ENCODE results near the gene RBBP8NL. TPM values are rescaled to one million over a fixed set of nuclear protein-coding genes. Genes with fewer than 3 reads are reported as not detected.

Gene RBBP8NL
- total RNA-seq, 1 experiment from 2014 or later, result 39.2 TPM

GRCh38 chr20:62392621-62393334 lies 34.6 kb downstream of the RBBP8NL start:
- Histone ChIP-seq H3K27me3 (replicated peaks; ENCODE audit: control insufficient read depth, insufficient read depth, low read length) (no peaks in the 10 kb centered on the region), H3K9me3 (no peaks in the 10 kb centered on the region), H3K4me3 (ENCODE audit: low read depth, low read length) (no peak overlapping the region), H3K36me3 (ENCODE audit: control insufficient read depth, insufficient read depth, low read length) (peaks cover 15% of the 10 kb centered on the region), H3K4me1 (peaks cover 9% of the 10 kb centered on the region)
- ChIA-PET POLR2A (no interaction called here), CTCF (interaction anchor here (0.8 to 3.4 kb wide), 2 partner anchors 10 to 224 kb away, joined by 3 to 9 read pairs; no protein-coding TSS in a partner anchor)
- Mint-ChIP-seq H3K4me3 (ENCODE audit: unreplicated experiment) (no peak overlapping the region), H3K4me1 (ENCODE audit: low read depth, unreplicated experiment) (peaks cover 24% of the 10 kb centered on the region), H3K27me3 (ENCODE audit: insufficient read depth, unreplicated experiment) (no peaks in the 10 kb centered on the region), H3K9me3 (ENCODE audit: unreplicated experiment) (peaks cover 6% of the 10 kb centered on the region), H3K27ac (ENCODE audit: unreplicated experiment) (peak overlapping the region; percentile 45), H3K36me3 (ENCODE audit: insufficient read depth, unreplicated experiment) (peaks cover 78% of the 10 kb centered on the region)
- intact Hi-C loops (cut with micrococcal nuclease; ENCODE audit: unreplicated experiment), result no loop called here
- no peak for DNase-seq
- BruUV-seq (replicated peaks), result no TSS peak
- TF ChIP-seq CTCF (IDR thresholded peaks at IDR 0.05; ENCODE audit: insufficient read depth in 1 of 2, low read depth in 1 of 2, low read length in 1 of 2, severe bottlenecking in 1 of 2, unreplicated experiment in 1 of 2), result no peak

DNA sequence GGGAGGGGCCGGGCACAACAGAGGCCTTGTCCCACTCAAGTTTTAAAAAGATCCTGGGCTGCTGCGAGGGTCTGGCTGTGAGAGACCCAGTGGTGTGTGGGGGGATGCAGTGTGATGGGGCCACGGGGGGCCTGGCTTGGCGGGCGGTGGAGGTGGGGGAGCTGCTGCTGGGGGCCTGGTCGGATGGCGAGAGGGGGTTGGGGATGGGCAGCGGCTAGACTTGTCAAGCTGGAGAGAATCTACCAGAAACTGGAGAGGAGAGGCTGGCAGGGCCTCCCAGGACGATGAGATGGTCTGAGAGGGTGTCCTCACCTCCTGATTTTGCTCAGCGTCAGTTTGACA lies 35.3 kb downstream of the RBBP8NL start:
- no peak for DNase-seq
- Histone ChIP-seq H3K27me3 (replicated peaks; ENCODE audit: control insufficient read depth, insufficient read depth, low read length) (no peaks in the 10 kb centered on the region), H3K4me1 (peaks cover 10% of the 10 kb centered on the region), H3K9me3 (no peaks in the 10 kb centered on the region), H3K4me3 (ENCODE audit: low read depth, low read length) (no peak overlapping the region), H3K36me3 (ENCODE audit: control insufficient read depth, insufficient read depth, low read length) (peaks cover 16% of the 10 kb centered on the region)
- H3K9me3 Mint-ChIP-seq (ENCODE audit: unreplicated experiment), result no peaks in the 10 kb centered on the region
- no peak overlapping the region for H3K4me3 Mint-ChIP-seq (ENCODE audit: unreplicated experiment)
- intact Hi-C loops (cut with micrococcal nuclease; ENCODE audit: unreplicated experiment), result no loop called here
- H3K36me3 Mint-ChIP-seq (ENCODE audit: insufficient read depth, unreplicated experiment), result peaks cover 78% of the 10 kb centered on the region
- no TSS peak for BruUV-seq (replicated peaks)
- peaks cover 28% of the 10 kb centered on the region for H3K4me1 Mint-ChIP-seq (ENCODE audit: low read depth, unreplicated experiment)
- no peak for TF ChIP-seq CTCF (IDR thresholded peaks at IDR 0.05; ENCODE audit: insufficient read depth in 1 of 2, low read depth in 1 of 2, low read length in 1 of 2, severe bottlenecking in 1 of 2, unreplicated experiment in 1 of 2)
- H3K27me3 Mint-ChIP-seq (ENCODE audit: insufficient read depth, unreplicated experiment), result no peaks in the 10 kb centered on the region
- peak overlapping the region; percentile 45 for H3K27ac Mint-ChIP-seq (ENCODE audit: unreplicated experiment)
- CTCF ChIA-PET, result interaction anchor here (1.8 kb wide), 1 partner anchor 10 kb away, joined by 6 read pairs; no protein-coding TSS in a partner anchor
- POLR2A ChIA-PET, result no interaction called here

DNA sequence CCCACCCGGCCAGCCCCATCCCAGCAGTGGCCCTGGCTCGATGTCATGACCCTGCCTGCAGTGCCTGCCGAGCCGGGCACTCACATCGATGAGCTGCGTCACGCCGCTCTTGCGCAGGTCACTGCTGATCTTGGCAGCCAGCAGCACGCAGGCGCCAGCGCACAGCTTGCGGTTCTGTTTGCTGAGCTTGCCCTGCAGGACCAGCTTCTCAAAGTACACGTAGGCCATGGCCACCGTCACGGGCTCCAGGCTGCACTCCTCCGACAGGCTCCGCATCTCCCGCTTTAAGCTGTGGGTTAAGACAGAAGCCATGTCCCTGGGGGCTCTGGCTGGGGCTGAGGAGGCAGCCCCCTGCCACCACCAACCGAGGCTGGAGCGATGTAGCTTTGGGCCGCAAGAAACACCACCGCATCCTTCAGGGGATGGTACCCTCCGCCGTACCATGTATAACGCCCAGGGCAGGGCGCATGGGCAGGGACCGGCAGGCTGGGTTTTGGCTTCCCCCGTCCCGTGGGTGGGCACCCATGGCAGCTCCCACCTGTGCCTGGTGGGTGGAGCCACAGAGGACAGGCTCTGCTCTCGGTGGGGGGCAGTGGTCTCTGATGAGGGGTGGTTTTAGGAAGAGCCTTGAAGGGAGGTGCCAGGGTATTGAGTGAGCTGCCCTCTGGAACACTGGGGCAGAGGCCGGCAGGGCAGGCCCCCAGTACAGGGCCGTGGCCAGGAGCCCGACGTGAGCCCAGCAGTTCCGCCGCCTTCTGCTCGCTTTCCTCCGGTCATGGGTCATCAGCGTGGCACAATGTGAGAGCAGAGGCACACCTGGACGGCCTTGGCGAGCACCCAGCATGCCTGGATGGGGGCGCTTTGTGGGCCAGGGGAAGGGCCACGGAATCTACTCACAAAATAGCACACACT lies 35.9 kb downstream of the RBBP8NL start:
- Histone ChIP-seq H3K4me3 (ENCODE audit: low read depth, low read length) (no peak overlapping the region), H3K27me3 (replicated peaks; ENCODE audit: control insufficient read depth, insufficient read depth, low read length) (no peaks in the 10 kb centered on the region), H3K9me3 (no peaks in the 10 kb centered on the region), H3K36me3 (ENCODE audit: control insufficient read depth, insufficient read depth, low read length) (peaks cover 16% of the 10 kb centered on the region), H3K4me1 (peaks cover 10% of the 10 kb centered on the region)
- Mint-ChIP-seq H3K27ac (ENCODE audit: unreplicated experiment) (peak overlapping the region; percentile 45), H3K4me1 (ENCODE audit: low read depth, unreplicated experiment) (peaks cover 28% of the 10 kb centered on the region), H3K9me3 (ENCODE audit: unreplicated experiment) (no peaks in the 10 kb centered on the region), H3K27me3 (ENCODE audit: insufficient read depth, unreplicated experiment) (no peaks in the 10 kb centered on the region), H3K36me3 (ENCODE audit: insufficient read depth, unreplicated experiment) (peaks cover 79% of the 10 kb centered on the region), H3K4me3 (ENCODE audit: unreplicated experiment) (no peak overlapping the region)
- TF ChIP-seq CTCF (IDR thresholded peaks at IDR 0.05; ENCODE audit: insufficient read depth in 1 of 2, low read depth in 1 of 2, low read length in 1 of 2, severe bottlenecking in 1 of 2, unreplicated experiment in 1 of 2), result no peak
- no TSS peak for BruUV-seq (replicated peaks)
- DNase-seq, result no peak
- ChIA-PET POLR2A (no interaction called here), CTCF (interaction anchor here (1.1 to 1.8 kb wide), 3 partner anchors 9 to 89 kb away, joined by 5 to 8 read pairs (median 6); no protein-coding TSS in a partner anchor)
- intact Hi-C loops (cut with micrococcal nuclease; ENCODE audit: unreplicated experiment), result no loop called here
